Body of pancreas (tissue), 4 donors: ENCODE results near the gene CHN2. TPM values are rescaled to one million over a fixed set of nuclear protein-coding genes. Genes with fewer than 3 reads are reported as not detected.

Source experiments
- ATAC-seq: fragments of 150-250 bp; one replicate; pipeline ENCODE4 v1.9.1; 2016
- DNase-seq, 4 donors: peaks; one replicate each; pipeline ENCODE4 v3.0.0-alpha.2; 2019
- H3K27ac ChIP-seq, 4 donors: fragments of 200-600 bp; sonication (generic); 1 replicate in 3 of 4; 2 replicates in 1 of 4; pipeline versions ENCODE4 v1.5.1 to v1.6.1; 2016 to 2019; ENCODE audit warnings: mild to moderate bottlenecking in 1 of 4, mixed read lengths in 1 of 4, moderate library complexity in 1 of 4
- H3K27me3 ChIP-seq, 2 donors: fragments of 200-600 bp; sonication (generic); one replicate each; pipeline ENCODE4 v1.6.0; 2016; ENCODE audit warnings: mild to moderate bottlenecking in 1 of 2
- H3K36me3 ChIP-seq, 2 donors: fragments of 200-600 bp; sonication (generic); replicated peaks in 1 of 2; 2 replicates each; pipeline ENCODE4 v1.5.1; 2016; ENCODE audit warnings: low read depth in 2 of 2; ENCODE audit not compliant: insufficient read depth in 1 of 2
- H3K4me1 ChIP-seq: fragments of 200-600 bp; sonication (generic); one replicate; pipeline ENCODE4 v1.6.0; 2016
- H3K4me3 ChIP-seq, 2 donors: fragments of 200-600 bp; sonication (generic); 1 replicate in 1 of 2; 2 replicates in 1 of 2; pipeline ENCODE4 v1.5.1; 2016 to 2019
- H3K9me3 ChIP-seq, 3 donors: fragments of 200-600 bp; sonication (generic); 1 replicate in 2 of 3; 2 replicates in 1 of 3; pipeline ENCODE4 v1.5.1; 2016
- CTCF ChIP-seq, 7 experiments: fragments of 450-650 bp in 4 of 7; fragments of 200-600 bp in 3 of 7; sonication (generic) in 3 of 7; IDR thresholded peaks; one replicate each; pipeline ENCODE4 v1.5.1; 2016 to 2019; ENCODE audit warnings: antibody characterized with exemption in 7 of 7
- POLR2A ChIP-seq, 3 donors: fragments of 450-650 bp; IDR thresholded peaks; one replicate each; pipeline ENCODE4 v1.6.1; 2016; ENCODE audit warnings: antibody characterized with exemption in 3 of 3, mild to moderate bottlenecking in 2 of 3
- WGBS, 2 donors: methylation state at CpG; one replicate each; pipeline ENCODE4 v1.1.5; 2017; 5-methylcytosine and 5-hydroxymethylcytosine counted together
- intact Hi-C: fragments of 100-400 bp; cut with DNase I; formaldehyde crosslinking; loops from one replicate; pipeline ENCODE4 v1.15.1; 2023
- total RNA-seq, 2 donors: library from RNA; depleted of rRNA; stranded (reverse); fragments of >200 nt; gene quantifications; one replicate each; pipeline ENCODE4 v1.1.0, GENCODE V29; 2016

Gene CHN2
- total RNA-seq, 2 donors from 2014 or later: 55.7 to 58.6 TPM

- H3K4me1 ChIP-seq: peaks cover 60% of the 10 kb centered on the region
- H3K27ac ChIP-seq: peak overlapping the region in 2 of 4 donors; percentile 22 to 47
- DNase-seq (peak in 2 of 4 donors; percentile 29 to 34), ATAC-seq (peak; percentile 75)
- no peak overlapping the region for H3K4me3 ChIP-seq
- intact Hi-C loops: no loop called here
- no peak for TF ChIP-seq CTCF (IDR thresholded peaks at IDR 0.05)
- peak in 1 of 3 donors; percentile 35 for TF ChIP-seq POLR2A (IDR thresholded peaks at IDR 0.05)
- no peaks in the 10 kb centered on the region for H3K27me3 ChIP-seq
- H3K9me3 ChIP-seq: no peaks in the 10 kb centered on the region
- no peaks in the 10 kb centered on the region for H3K36me3 ChIP-seq
- WGBS, 2 donors: 57 to 68% methylated on average over 13 of the region's 13 CpGs
These were observed 88.3 kb downstream of the CHN2 start for GRCh38 chr7:29282819-29283414.

GRCh38 chr7:29284696-29285443 is 90.3 kb downstream of the CHN2 start:
- 47 to 62% methylated on average over 6 of the region's 6 CpGs for WGBS, 2 donors
- ATAC-seq (no peak), DNase-seq (no peak)
- intact Hi-C loops: no loop called here
- peaks cover 56% of the 10 kb centered on the region for H3K4me1 ChIP-seq
- H3K27me3 ChIP-seq: no peaks in the 10 kb centered on the region
- H3K27ac ChIP-seq: peak overlapping the region in 1 of 4 donors; percentile 27
- no peak overlapping the region for H3K4me3 ChIP-seq
- no peaks in the 10 kb centered on the region for H3K36me3 ChIP-seq
- H3K9me3 ChIP-seq: no peaks in the 10 kb centered on the region
- no peak for TF ChIP-seq POLR2A (IDR thresholded peaks at IDR 0.05)
- TF ChIP-seq CTCF (IDR thresholded peaks at IDR 0.05): no peak

GRCh38 chr7:29285444-29285793 is 90.8 kb downstream of the CHN2 start:
- no peak for TF ChIP-seq CTCF (IDR thresholded peaks at IDR 0.05)
- no peak for TF ChIP-seq POLR2A (IDR thresholded peaks at IDR 0.05)
- Histone ChIP-seq H3K36me3 (no peaks in the 10 kb centered on the region), H3K4me1 (peaks cover 61% of the 10 kb centered on the region), H3K27ac (no peak overlapping the region), H3K27me3 (no peaks in the 10 kb centered on the region), H3K4me3 (no peak overlapping the region), H3K9me3 (no peaks in the 10 kb centered on the region)
- WGBS, 2 donors: 77 to 89% methylated on average over 4 of the region's 4 CpGs
- ATAC-seq: no peak
- no peak for DNase-seq
- intact Hi-C loops: no loop called here

GRCh38 chr7:29285861-29286260 is 91.3 kb downstream of the CHN2 start:
- Histone ChIP-seq H3K27ac (no peak overlapping the region), H3K27me3 (no peaks in the 10 kb centered on the region), H3K9me3 (no peaks in the 10 kb centered on the region), H3K4me1 (peaks cover 66% of the 10 kb centered on the region), H3K4me3 (no peak overlapping the region), H3K36me3 (no peaks in the 10 kb centered on the region)
- WGBS, 2 donors: 86 to 96% methylated on average over 3 of the region's 3 CpGs
- no peak for ATAC-seq
- no peak for TF ChIP-seq CTCF (IDR thresholded peaks at IDR 0.05)
- TF ChIP-seq POLR2A (IDR thresholded peaks at IDR 0.05): no peak
- intact Hi-C loops: no loop called here
- DNase-seq: no peak
